D721Med (cell line): ENCODE measurements around the gene NPAS2.

Source experiments
- DNase-seq: peaks from one replicate; pipeline ENCODE4 v3.0.0; 2011; ENCODE audit warnings: low spot score; ENCODE audit not compliant: insufficient read length
- FAIRE-seq: peaks from 2 replicates; lab custom pipeline; 2011; peaks lifted over from hg19 to GRCh38; lab: Jason Lieb, UNC
- CTCF ChIP-seq: IDR thresholded peaks from 2 replicates; pipeline ENCODE4 v1.5.1; 2012; ENCODE audit warnings: mild to moderate bottlenecking, control low read depth; ENCODE audit not compliant: insufficient read depth; ENCODE audit errors: missing control alignments

Gene NPAS2

GRCh38 chr2:101030866-101031554 is 211.1 kb downstream of the NPAS2 start:
- FAIRE-seq (no peak), DNase-seq (no peak)
- no peak for TF ChIP-seq CTCF

GRCh38 chr2:101032084-101032776 is 212.3 kb downstream of the NPAS2 start:
- no peak for DNase-seq
- FAIRE-seq = no peak
- no peak for TF ChIP-seq CTCF

- peak; percentile 46 for TF ChIP-seq CTCF
- DNase-seq = no peak
- FAIRE-seq = no peak
These were observed 216.6 kb downstream of the NPAS2 start for GRCh38 chr2:101036562-101036961.

GRCh38 chr2:101037161-101037755 is 217.3 kb downstream of the NPAS2 start:
- TF ChIP-seq CTCF = no peak
- FAIRE-seq (no peak), DNase-seq (no peak)

- DNase-seq (no peak), FAIRE-seq (no peak)
- TF ChIP-seq CTCF = peak; percentile 46
These were observed 218.7 kb downstream of the NPAS2 start for GRCh38 chr2:101038455-101039255.

- DNase-seq (no peak), FAIRE-seq (no peak)
- TF ChIP-seq CTCF = no peak
These were observed 220.1 kb downstream of the NPAS2 start for GRCh38 chr2:101040072-101040471.
